NT2/D1 (cell line): ENCODE measurements around the gene RBSN.

Experiments used
- SUZ12 ChIP-seq: IDR thresholded peaks from 2 replicates; pipeline ENCODE4 v1.6.1; 2011; ENCODE audit not compliant: insufficient read length, insufficient read depth; ENCODE audit errors: extremely low read depth
- YY1 ChIP-seq: IDR thresholded peaks from 2 replicates; pipeline ENCODE4 v1.6.1; 2011; ENCODE audit not compliant: insufficient read length, insufficient read depth
- ZNF274 ChIP-seq: IDR thresholded peaks from 2 replicates; pipeline ENCODE4 v1.6.1; 2011; ENCODE audit warnings: mild to moderate bottlenecking, low read depth, low read length

GRCh38 chr3:15113884-15114283, 14.9 kb upstream of the RBSN start:
- TF ChIP-seq SUZ12, result no peak
- TF ChIP-seq ZNF274, result no peak
- no peak for TF ChIP-seq YY1
